BJ (cell line): Measurements from ENCODE around the gene RAB17. TPM values are rescaled to one million over a fixed set of nuclear protein-coding genes. Genes with fewer than 3 reads are reported as not detected.
"Not testable (repeated sequence)": the region's sequence is repeated elsewhere in the genome, so short reads cannot be mapped to it uniquely, and the experiment has no call there.

Source experiments
- CTCF ChIA-PET: fragments of 350-600 bp; formaldehyde crosslinking; extraction: SDS; loops from one replicate; lab custom pipeline; 2021; ENCODE audit warnings: antibody characterized with exemption, inconsistent platforms; lab: Yijun Ruan, JAX
- POLR2A ChIA-PET: fragments of 300-600 bp; sonication (Branson Sonifier 250); formaldehyde crosslinking; extraction: SDS; loops from one replicate; lab custom pipeline; 2021; ENCODE audit warnings: antibody characterized with exemption; lab: Charles Lee
- DNase-seq: peaks from one replicate; pipeline ENCODE4 v3.0.0-alpha.2; 2011; ENCODE audit warnings: low read depth
- H3K27me3 ChIP-seq: 2 replicates; pipeline ENCODE4 v1.6.0; 2011; ENCODE audit warnings: low read length; ENCODE audit not compliant: control insufficient read depth, insufficient read depth
- H3K36me3 ChIP-seq: 2 replicates; pipeline ENCODE4 v1.5.1; 2011; ENCODE audit warnings: low read length; ENCODE audit not compliant: control insufficient read depth, insufficient read depth
- H3K4me3 ChIP-seq: 2 replicates; pipeline ENCODE4 v1.5.1; 2011; ENCODE audit warnings: low read depth, mild to moderate bottlenecking, control low read depth, low read length
- polyA plus RNA-seq: library from polyadenylated mRNA; depleted of rRNA; stranded (reverse); fragments of >200 nt; gene quantifications from 2 replicates; pipeline ENCODE4 v1.2.3, GENCODE V29; 2011
- TF ChIP-seq, protein P1 (sequence below): IDR thresholded peaks from 2 replicates; pipeline ENCODE4 v1.5.1; 2011; ENCODE audit warnings: low read depth, mild to moderate bottlenecking, control low read depth, inconsistent platforms, low read length, moderate library complexity; ENCODE audit not compliant: insufficient read depth

RAB17 gene
- polyA plus RNA-seq, 1 experiment = 0.25 TPM

DNA sequence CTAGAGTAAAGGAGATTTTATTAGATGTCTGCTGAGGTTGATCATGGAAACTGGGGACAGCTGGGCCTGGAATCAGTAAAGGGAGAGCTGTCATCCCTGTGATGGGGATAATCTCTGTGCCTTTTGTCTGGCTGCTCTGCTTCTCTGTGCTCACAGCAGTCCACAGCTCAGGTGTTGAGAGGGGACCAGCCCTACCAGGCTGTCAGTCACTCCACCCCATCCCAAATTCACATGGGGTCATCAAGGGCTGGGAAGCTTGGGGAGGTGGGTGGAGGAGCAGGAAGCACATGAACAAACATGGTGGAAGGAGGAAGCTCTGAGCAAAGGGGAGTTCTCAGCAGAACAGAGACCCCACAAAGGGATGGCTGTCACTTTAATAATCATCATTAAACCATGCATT, 23.1 kb upstream of the RAB17 start:
- POLR2A ChIA-PET = no interaction called here
- DNase-seq = no peak
- Histone ChIP-seq H3K27me3 (no peaks in the 10 kb centered on the region), H3K4me3 (no peak overlapping the region), H3K36me3 (no peaks in the 10 kb centered on the region)
- CTCF ChIA-PET = interaction anchor here (0.8 to 1.0 kb wide), 3 partner anchors 11 to 131 kb away, joined by 3 to 5 read pairs (median 4); no protein-coding TSS in a partner anchor
- TF ChIP-seq, protein P1, sequence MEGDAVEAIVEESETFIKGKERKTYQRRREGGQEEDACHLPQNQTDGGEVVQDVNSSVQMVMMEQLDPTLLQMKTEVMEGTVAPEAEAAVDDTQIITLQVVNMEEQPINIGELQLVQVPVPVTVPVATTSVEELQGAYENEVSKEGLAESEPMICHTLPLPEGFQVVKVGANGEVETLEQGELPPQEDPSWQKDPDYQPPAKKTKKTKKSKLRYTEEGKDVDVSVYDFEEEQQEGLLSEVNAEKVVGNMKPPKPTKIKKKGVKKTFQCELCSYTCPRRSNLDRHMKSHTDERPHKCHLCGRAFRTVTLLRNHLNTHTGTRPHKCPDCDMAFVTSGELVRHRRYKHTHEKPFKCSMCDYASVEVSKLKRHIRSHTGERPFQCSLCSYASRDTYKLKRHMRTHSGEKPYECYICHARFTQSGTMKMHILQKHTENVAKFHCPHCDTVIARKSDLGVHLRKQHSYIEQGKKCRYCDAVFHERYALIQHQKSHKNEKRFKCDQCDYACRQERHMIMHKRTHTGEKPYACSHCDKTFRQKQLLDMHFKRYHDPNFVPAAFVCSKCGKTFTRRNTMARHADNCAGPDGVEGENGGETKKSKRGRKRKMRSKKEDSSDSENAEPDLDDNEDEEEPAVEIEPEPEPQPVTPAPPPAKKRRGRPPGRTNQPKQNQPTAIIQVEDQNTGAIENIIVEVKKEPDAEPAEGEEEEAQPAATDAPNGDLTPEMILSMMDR = no peak

DNA sequence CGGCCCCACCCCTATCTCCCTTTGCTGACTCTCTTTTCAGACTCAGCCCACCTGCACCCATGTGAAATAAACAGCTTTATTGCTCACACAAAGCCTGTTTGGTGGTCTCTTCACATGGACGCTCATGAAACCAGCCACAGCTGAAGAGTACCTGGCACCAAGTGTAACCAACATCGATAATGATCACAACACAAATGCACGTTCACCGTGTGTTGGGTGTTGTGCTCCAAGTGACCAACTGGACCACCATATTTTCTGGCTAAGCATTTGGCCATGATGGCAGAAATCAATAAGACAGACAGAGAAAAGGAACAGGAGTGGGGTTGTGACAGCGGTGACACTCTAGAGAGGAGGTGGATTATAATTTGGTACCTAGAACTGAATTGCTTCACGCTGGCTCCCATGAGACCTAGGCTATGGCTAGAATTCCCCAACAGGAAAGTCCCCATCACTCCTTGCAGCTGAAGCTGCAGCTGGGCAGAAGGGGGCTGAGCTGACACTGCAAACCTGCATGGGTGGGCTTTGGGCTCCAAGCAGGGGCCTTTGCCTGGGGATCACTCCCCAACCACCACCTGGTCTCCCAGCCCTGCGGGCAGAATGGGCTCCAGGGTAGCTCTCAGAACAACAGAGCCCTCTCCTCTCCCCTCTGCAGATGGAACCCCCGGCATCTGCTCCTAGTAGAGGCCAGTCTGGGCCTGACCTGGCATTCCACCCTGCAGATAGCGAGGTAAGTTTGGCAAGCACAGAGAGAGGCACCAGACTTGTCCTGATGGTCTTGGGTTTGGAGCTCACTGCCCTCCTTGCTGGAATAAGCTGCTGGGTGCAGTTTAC, 22.2 kb upstream of the RAB17 start:
- H3K4me3 ChIP-seq = no peak overlapping the region
- no peaks in the 10 kb centered on the region for H3K27me3 ChIP-seq
- TF ChIP-seq, protein P1 = no peak
- CTCF ChIA-PET = interaction anchor here (0.8 to 1.0 kb wide), 4 partner anchors 11 to 132 kb away, joined by 3 to 5 read pairs (median 4); no protein-coding TSS in a partner anchor
- H3K36me3 ChIP-seq = no peaks in the 10 kb centered on the region
- POLR2A ChIA-PET = no interaction called here
- no peak for DNase-seq

DNA sequence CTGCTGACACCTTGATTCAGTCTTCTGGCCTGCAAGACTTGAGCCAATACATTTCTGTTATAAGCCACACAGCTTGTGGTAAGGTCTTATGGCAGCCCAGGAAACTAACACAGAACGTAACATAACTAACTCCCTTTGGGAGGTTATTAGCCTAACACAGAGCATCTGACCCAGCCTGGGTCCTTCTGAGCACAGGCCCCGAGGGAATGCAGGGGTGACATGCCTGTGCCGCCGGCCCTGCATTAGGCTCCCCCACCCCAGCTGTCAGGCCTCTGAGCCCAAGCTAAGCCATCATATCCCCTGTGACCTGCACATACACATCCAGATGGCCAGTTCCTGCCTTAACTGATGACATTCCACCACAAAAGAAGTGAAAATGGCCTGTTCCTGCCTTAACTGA, 16.0 kb upstream of the RAB17 start:
- H3K4me3 ChIP-seq, H3K27me3 ChIP-seq, H3K36me3 ChIP-seq, POLR2A ChIA-PET, DNase-seq: not testable (repeated sequence)
- CTCF ChIA-PET = interaction anchor here (8.9 kb wide), 1 partner anchor 138 kb away, joined by 72 read pairs; no protein-coding TSS in a partner anchor

DNA sequence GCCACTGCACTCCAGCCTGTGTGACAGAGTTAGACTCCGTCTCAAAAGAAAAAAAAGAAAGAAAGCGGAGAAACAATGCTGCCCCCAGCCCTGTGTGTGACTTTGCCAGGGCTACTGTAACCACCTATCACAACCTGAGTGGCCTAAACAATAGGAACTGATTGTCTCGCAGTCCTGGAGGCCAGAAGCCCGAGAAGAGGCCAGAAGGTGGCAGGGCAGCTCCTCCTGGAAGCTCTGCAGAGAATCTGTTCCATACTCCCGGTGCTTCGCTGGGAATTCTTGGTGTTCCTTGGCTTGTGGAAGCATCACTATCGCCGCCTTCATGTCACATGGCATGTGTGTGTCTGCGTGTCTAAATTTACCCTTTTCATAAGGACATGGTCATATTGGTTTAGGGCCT, 14.4 kb upstream of the RAB17 start:
- ChIA-PET POLR2A (no interaction called here), CTCF (interaction anchor here (1.0 to 8.9 kb wide), 5 partner anchors 10 to 140 kb away, joined by 3 to 72 read pairs (median 5); no protein-coding TSS in a partner anchor)
- Histone ChIP-seq H3K4me3 (no peak overlapping the region), H3K36me3 (no peaks in the 10 kb centered on the region), H3K27me3 (no peaks in the 10 kb centered on the region)
- TF ChIP-seq, protein P1 = peak; percentile 36
- DNase-seq = no peak

DNA sequence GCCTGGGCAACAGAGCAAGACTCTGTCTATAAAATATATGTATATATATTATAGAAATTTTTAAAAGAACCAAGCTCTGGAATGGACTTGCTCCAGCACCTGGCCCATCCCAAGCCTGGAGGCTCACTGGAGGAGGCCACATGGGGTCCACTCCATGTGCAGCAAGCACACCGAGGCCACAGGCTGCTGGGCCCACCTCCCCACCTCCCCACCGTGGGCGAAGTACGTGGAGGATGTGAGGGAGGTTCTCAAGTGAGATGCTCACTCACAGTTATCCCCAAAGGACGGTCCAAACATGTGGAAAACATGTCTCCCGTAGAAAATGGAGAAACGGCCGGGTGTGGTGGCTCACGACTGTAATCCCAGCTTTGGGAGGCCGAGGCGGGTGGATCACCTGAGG, 13.9 kb upstream of the RAB17 start:
- CTCF ChIA-PET = interaction anchor here (1.0 to 8.9 kb wide), 3 partner anchors 11 to 141 kb away, joined by 4 to 72 read pairs (median 5); no protein-coding TSS in a partner anchor
- POLR2A ChIA-PET = no interaction called here
- no peak for DNase-seq
- H3K27me3 ChIP-seq = no peaks in the 10 kb centered on the region
- no peak overlapping the region for H3K4me3 ChIP-seq
- no peaks in the 10 kb centered on the region for H3K36me3 ChIP-seq
- TF ChIP-seq, protein P1 = no peak
